ENCODE results near the gene MEX3D. TPM values are rescaled to one million over a fixed set of nuclear protein-coding genes. Genes with fewer than 3 reads are reported as not detected.

MEX3D gene
- total RNA-seq, 2 experiments from 2014 or later = 5.0 to 5.5 TPM

- H3K36me3 Mint-ChIP-seq (ENCODE audit: low read depth) = peaks cover 34% of the 10 kb centered on the region
- H3K27me3 Mint-ChIP-seq = no peaks in the 10 kb centered on the region
- H3K4me1 Mint-ChIP-seq (ENCODE audit: low read depth) = peaks cover 44% of the 10 kb centered on the region
- TF ChIP-seq, protein P1, sequence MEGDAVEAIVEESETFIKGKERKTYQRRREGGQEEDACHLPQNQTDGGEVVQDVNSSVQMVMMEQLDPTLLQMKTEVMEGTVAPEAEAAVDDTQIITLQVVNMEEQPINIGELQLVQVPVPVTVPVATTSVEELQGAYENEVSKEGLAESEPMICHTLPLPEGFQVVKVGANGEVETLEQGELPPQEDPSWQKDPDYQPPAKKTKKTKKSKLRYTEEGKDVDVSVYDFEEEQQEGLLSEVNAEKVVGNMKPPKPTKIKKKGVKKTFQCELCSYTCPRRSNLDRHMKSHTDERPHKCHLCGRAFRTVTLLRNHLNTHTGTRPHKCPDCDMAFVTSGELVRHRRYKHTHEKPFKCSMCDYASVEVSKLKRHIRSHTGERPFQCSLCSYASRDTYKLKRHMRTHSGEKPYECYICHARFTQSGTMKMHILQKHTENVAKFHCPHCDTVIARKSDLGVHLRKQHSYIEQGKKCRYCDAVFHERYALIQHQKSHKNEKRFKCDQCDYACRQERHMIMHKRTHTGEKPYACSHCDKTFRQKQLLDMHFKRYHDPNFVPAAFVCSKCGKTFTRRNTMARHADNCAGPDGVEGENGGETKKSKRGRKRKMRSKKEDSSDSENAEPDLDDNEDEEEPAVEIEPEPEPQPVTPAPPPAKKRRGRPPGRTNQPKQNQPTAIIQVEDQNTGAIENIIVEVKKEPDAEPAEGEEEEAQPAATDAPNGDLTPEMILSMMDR (IDR thresholded peaks at IDR 0.05) = no peak
- no peaks in the 10 kb centered on the region for H3K9me3 Mint-ChIP-seq
- H3K4me3 Mint-ChIP-seq = peak overlapping the region; percentile 85
- ATAC-seq (peak; percentile 1), DNase-seq (no peak)
- ChIA-PET POLR2A (interaction anchor here (1.3 to 5.2 kb wide), 4 partner anchors 11 to 47 kb away, joined by 7 to 26 read pairs (median 12); no protein-coding TSS in a partner anchor), CTCF (interaction anchor here (1.2 to 3.5 kb wide), 4 partner anchors 13 to 66 kb away, joined by 3 to 24 read pairs (median 4); no protein-coding TSS in a partner anchor)
- intact Hi-C loops (cut with micrococcal nuclease) = loop anchor here (5.0 kb wide), 2 partner anchors 46 to 161 kb away; partner anchors contain the start of gene TCF3
- H3K27ac Mint-ChIP-seq = peak overlapping the region; percentile 97
Measured at GRCh38 chr19:1606138-1606651, 38.1 kb upstream of the MEX3D start.

DNA sequence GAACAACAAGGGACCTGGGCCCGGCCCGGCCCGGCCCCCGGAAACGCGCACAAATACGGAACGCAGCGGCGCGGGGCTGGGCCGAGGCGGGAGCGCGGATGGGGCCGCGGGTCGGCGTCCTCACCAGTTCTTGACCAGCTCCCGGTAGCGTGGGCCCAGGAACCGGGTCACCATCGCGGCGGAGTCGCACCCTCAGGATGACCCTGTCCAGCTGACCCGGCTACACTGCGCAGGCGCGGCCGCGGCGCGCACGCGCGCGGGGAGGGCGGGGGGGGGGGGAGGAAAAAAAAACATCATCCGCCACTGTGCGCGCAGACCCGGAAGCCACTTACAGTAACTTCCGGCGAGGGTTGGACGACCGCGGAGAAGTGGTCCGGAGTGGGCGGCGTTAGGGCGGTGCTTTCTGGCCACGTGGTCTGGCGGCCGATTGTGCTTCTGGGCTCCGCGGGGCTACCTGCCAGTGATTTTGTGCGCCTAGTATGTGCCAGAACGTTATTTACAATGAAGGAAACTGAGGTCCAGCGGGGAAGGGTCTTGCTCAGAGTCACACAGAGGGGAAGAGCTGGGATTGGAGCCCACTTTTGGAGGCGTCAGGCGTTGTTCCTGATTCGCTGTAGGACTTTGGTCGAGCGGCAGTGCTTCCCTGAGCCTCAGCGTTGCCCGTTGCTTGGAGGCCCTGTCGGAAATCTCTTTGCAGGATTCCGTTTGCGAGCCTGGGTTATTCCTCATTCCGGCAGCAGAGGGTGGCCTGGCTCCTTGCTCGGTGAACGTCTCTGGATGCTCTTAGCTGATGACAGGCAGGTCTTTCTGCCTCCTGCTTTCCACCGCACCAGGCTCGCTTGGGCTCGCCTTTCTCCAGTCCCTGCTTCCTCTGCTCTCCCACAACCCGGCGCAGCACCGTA lies 37.4 kb upstream of the MEX3D start, which contains the start of gene UQCR11:
UQCR11 (minus strand) TSS at position 227 of the 902 bp plus-strand sequence; CDS start at position 174, 53 bp downstream.
- ChIA-PET POLR2A (interaction anchor here (0.6 to 5.2 kb wide), 6 partner anchors 12 to 47 kb away, joined by 3 to 26 read pairs (median 12); partner anchors contain the start of gene MBD3), CTCF (interaction anchor here (1.2 to 3.5 kb wide), 4 partner anchors 12 to 67 kb away, joined by 3 to 24 read pairs (median 4); no protein-coding TSS in a partner anchor)
- H3K9me3 Mint-ChIP-seq = no peaks in the 10 kb centered on the region
- H3K27me3 Mint-ChIP-seq = no peaks in the 10 kb centered on the region
- peak; percentile 90 for ATAC-seq
- H3K4me3 Mint-ChIP-seq = peak within 1 kb of the TSS; percentile 85
- H3K36me3 Mint-ChIP-seq (ENCODE audit: low read depth) = peaks cover 32% of the 10 kb centered on the region
- H3K27ac Mint-ChIP-seq = peak within 1 kb of the TSS; percentile 97
- intact Hi-C loops (cut with micrococcal nuclease) = loop anchor here (5.0 kb wide), 2 partner anchors 47 to 162 kb away; partner anchors contain the start of gene TCF3
- TF ChIP-seq, protein P1 (IDR thresholded peaks at IDR 0.05) = peak; percentile 48
- DNase-seq = peak; percentile 97
- H3K4me1 Mint-ChIP-seq (ENCODE audit: low read depth) = peaks cover 38% of the 10 kb centered on the region

DNA sequence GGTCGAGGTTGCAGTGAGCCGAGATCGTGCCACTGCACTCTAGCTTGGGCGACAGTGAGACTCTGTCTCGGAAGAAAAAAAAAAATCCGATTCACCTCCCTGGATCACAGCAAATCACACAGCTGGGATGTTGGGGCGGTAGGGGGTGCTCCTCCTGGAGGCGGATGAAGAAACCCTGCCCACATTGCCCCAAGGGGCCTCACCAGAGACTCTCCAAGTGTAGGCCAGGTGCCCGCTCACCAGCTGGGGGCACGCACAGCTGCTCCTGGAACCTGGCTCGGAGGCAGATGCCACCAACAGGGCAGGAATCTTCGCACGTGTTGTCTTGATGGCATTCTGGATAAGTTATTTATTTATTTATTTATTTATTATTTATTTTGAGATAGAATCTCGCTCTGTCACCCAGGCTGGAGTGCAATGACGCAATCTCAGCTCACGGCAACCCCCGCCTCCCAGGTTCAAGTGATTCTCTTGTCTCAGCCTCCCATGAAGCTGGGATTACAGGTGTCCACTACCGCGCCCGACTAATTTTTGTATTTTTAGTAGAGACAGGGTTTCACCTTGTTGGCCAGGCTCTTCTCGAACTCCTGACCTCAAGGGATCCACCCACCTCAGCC lies 34.1 kb upstream of the MEX3D start:
- ATAC-seq = no peak
- POLR2A ChIA-PET = interaction anchor here (1.1 to 1.4 kb wide), 3 partner anchors 9 to 48 kb away, joined by 3 to 6 read pairs (median 3); partner anchors contain the start of gene MBD3
- Mint-ChIP-seq H3K4me3 (no peak overlapping the region), H3K4me1 (ENCODE audit: low read depth) (peaks cover 18% of the 10 kb centered on the region), H3K36me3 (ENCODE audit: low read depth) (peaks cover 36% of the 10 kb centered on the region), H3K27me3 (no peaks in the 10 kb centered on the region), H3K9me3 (no peaks in the 10 kb centered on the region), H3K27ac (no peak overlapping the region)
- CTCF ChIA-PET = interaction anchor here (1.9 kb wide), 1 partner anchor 11 kb away, joined by 4 read pairs; no protein-coding TSS in a partner anchor
- no peak for DNase-seq
- TF ChIP-seq, protein P1 (IDR thresholded peaks at IDR 0.05) = peak; percentile 2
- intact Hi-C loops (cut with micrococcal nuclease) = no loop called here

GRCh38 chr19:1601613-1602064 lies 33.5 kb upstream of the MEX3D start:
- Mint-ChIP-seq H3K27ac (no peak overlapping the region), H3K27me3 (no peaks in the 10 kb centered on the region), H3K36me3 (ENCODE audit: low read depth) (peaks cover 37% of the 10 kb centered on the region), H3K4me1 (ENCODE audit: low read depth) (peaks cover 16% of the 10 kb centered on the region), H3K9me3 (no peaks in the 10 kb centered on the region), H3K4me3 (no peak overlapping the region)
- POLR2A ChIA-PET = interaction anchor here (1.1 to 1.4 kb wide), 3 partner anchors 9 to 49 kb away, joined by 3 to 6 read pairs (median 3); partner anchors contain the start of gene MBD3
- no peak for DNase-seq
- CTCF ChIA-PET = interaction anchor here (1.9 kb wide), 1 partner anchor 11 kb away, joined by 4 read pairs; no protein-coding TSS in a partner anchor
- ATAC-seq = no peak
- intact Hi-C loops (cut with micrococcal nuclease) = no loop called here
- TF ChIP-seq, protein P1 (IDR thresholded peaks at IDR 0.05) = peak; percentile 21
